GM12801 (cell line): Measurements from ENCODE around the gene PDE4D.

Experiments used
- TF ChIP-seq, protein P1 (sequence below): IDR thresholded peaks from one replicate; pipeline ENCODE4 v1.5.1; 2011; ENCODE audit warnings: control low read depth; ENCODE audit not compliant: insufficient read length; ENCODE audit errors: extremely low read depth

PDE4D gene

DNA sequence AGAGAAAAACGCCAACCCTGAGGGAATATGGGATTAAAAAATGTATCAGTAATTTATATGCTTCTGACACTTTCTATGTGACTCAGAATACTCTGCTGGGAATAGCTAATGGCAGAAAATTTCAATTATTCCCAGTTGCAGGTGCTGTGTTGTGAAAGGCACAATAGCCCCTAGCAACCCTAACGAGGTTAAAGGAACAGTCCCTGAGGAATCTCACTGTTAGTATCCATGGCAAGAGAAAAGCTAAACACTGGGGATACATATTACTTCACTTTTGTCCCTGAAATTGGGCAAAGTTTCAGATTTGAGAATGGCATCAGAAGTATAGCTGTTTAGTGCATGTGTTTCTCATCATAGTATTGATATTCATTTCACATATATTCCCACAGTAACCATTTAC is 755.7 kb downstream of the PDE4D start:
- TF ChIP-seq, protein P1, sequence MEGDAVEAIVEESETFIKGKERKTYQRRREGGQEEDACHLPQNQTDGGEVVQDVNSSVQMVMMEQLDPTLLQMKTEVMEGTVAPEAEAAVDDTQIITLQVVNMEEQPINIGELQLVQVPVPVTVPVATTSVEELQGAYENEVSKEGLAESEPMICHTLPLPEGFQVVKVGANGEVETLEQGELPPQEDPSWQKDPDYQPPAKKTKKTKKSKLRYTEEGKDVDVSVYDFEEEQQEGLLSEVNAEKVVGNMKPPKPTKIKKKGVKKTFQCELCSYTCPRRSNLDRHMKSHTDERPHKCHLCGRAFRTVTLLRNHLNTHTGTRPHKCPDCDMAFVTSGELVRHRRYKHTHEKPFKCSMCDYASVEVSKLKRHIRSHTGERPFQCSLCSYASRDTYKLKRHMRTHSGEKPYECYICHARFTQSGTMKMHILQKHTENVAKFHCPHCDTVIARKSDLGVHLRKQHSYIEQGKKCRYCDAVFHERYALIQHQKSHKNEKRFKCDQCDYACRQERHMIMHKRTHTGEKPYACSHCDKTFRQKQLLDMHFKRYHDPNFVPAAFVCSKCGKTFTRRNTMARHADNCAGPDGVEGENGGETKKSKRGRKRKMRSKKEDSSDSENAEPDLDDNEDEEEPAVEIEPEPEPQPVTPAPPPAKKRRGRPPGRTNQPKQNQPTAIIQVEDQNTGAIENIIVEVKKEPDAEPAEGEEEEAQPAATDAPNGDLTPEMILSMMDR = no peak

GRCh38 chr5:59136549-59136948 is 757.0 kb downstream of the PDE4D start:
- TF ChIP-seq, protein P1 = no peak

GRCh38 chr5:59134471-59135163 is 758.9 kb downstream of the PDE4D start:
- TF ChIP-seq, protein P1 = no peak

GRCh38 chr5:59133764-59134261 is 759.7 kb downstream of the PDE4D start:
- TF ChIP-seq, protein P1 = no peak

- TF ChIP-seq, protein P1 = no peak
These were observed 761.4 kb downstream of the PDE4D start for GRCh38 chr5:59132131-59132530.

GRCh38 chr5:59130431-59130830 is 763.1 kb downstream of the PDE4D start:
- TF ChIP-seq, protein P1 = no peak

- TF ChIP-seq, protein P1 = no peak
These were observed 764.8 kb downstream of the PDE4D start for GRCh38 chr5:59128646-59129290.
